Measurements from ENCODE around the gene MRPL24.

Gene MRPL24

DNA sequence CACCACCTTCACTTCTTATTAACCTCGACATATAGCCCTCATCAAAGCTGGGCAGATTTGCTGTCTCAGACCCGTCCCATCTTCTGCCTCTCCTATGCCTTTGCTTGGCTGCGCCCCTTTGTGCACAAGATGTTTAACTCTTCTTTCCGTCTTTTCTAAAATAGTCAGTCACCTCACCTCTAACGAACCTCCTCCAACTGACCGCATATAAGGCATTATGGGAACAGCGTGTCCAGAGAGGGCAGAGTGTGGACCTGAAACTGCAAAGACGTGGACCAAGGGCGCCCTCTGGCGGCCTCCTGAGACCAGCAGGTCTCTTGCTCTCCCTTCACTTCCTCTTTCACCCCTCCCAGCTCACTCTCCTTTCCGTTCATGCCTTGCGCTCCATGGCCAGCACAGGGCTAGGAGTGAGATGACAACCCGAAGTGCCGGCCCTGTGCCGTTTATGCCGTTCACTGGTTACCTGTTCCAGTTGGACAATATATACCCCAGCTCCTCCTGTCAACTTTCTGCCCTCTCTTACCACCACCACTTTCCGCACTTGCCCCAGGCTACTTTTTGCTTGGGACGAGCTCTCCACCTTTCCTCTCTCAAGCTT is 15.1 kb downstream of the MRPL24 start:
- Histone ChIP-seq H3K4me3 (ENCODE audit: low read depth, low read length) (peak overlapping the region; percentile 24), H3K9me3 (ENCODE audit: control insufficient read depth, insufficient read depth, low read depth, low read length) (no peaks in the 10 kb centered on the region), H3K4me1 (ENCODE audit: control insufficient read depth, insufficient read depth, low read length) (peaks cover 7% of the 10 kb centered on the region), H3K36me3 (ENCODE audit: control insufficient read depth in 2 of 2, insufficient read depth in 1 of 2, low read length in 2 of 2) (peaks cover 7 to 60% of the 10 kb centered on the region in 2 experiments; a peak in 2 of 3 replicates), H3K27ac (ENCODE audit: extremely low read depth, low read depth, low read length) (no peak overlapping the region)
- CTCF ChIA-PET = interaction anchor here (0.6 to 10.1 kb wide), 65 partner anchors 10 to 437 kb away, joined by 3 to 526 read pairs (median 6); partner anchors contain the start of genes CRABP2, HAPLN2, HDGF and INSRR
- POLR2A ChIA-PET = interaction anchor here (1.0 to 4.8 kb wide), 12 partner anchors 16 to 169 kb away, joined by 3 to 84 read pairs (median 8); partner anchors contain the start of genes CRABP2, HDGF, MRPL24 and NTRK1
- TF ChIP-seq ZNF660 (tag by site-specific recombination; IDR thresholded peaks at IDR 0.05) = peak; percentile 56; the same call in 1 of the 2 replicates
- peak; percentile 41; the same call in 1 of the 2 replicates for TF ChIP-seq ZXDB (tag by site-specific recombination; IDR thresholded peaks at IDR 0.05)
- TF ChIP-seq ZNF610 (tag by site-specific recombination; IDR thresholded peaks at IDR 0.05; ENCODE audit: borderline replicate concordance) = no peak
- 0 out of 2 replicates have a peak, but pooled peaks have one; percentile 5 for TF ChIP-seq GLIS1 (tag by site-specific recombination; IDR thresholded peaks at IDR 0.05)
- TF ChIP-seq ZNF366 (tag by site-specific recombination; conservative IDR thresholded peaks at IDR 0.05) = peak; percentile 84
- TF ChIP-seq ZNF394 (tag by site-specific recombination; IDR thresholded peaks at IDR 0.05; ENCODE audit: borderline replicate concordance) = peak; percentile 39; the same call in 1 of the 2 replicates
- peak; percentile 66; the same call in 1 of the 2 replicates for TF ChIP-seq ZNF10 (tag by site-specific recombination; IDR thresholded peaks at IDR 0.05)
- 0 out of 2 replicates have a peak, but pooled peaks have one; percentile 34 for TF ChIP-seq ZBTB20 (tag by site-specific recombination; IDR thresholded peaks at IDR 0.05)
- TF ChIP-seq ZNF146 (tag by site-specific recombination; IDR thresholded peaks at IDR 0.05) = no peak
- TF ChIP-seq ZNF792 (tag by site-specific recombination; IDR thresholded peaks at IDR 0.05) = no peak
- TF ChIP-seq ZNF433 (tag by site-specific recombination; IDR thresholded peaks at IDR 0.05; ENCODE audit: low read depth) = no peak
- TF ChIP-seq, protein P1, sequence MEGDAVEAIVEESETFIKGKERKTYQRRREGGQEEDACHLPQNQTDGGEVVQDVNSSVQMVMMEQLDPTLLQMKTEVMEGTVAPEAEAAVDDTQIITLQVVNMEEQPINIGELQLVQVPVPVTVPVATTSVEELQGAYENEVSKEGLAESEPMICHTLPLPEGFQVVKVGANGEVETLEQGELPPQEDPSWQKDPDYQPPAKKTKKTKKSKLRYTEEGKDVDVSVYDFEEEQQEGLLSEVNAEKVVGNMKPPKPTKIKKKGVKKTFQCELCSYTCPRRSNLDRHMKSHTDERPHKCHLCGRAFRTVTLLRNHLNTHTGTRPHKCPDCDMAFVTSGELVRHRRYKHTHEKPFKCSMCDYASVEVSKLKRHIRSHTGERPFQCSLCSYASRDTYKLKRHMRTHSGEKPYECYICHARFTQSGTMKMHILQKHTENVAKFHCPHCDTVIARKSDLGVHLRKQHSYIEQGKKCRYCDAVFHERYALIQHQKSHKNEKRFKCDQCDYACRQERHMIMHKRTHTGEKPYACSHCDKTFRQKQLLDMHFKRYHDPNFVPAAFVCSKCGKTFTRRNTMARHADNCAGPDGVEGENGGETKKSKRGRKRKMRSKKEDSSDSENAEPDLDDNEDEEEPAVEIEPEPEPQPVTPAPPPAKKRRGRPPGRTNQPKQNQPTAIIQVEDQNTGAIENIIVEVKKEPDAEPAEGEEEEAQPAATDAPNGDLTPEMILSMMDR (tag by site-specific recombination; IDR thresholded peaks at IDR 0.05) = peak; percentile 98
- 0 out of 2 replicates have a peak, but pooled peaks have one; percentile 12 for TF ChIP-seq WT1 (tag by site-specific recombination; IDR thresholded peaks at IDR 0.05)
- TF ChIP-seq ZNF670 (tag by site-specific recombination; IDR thresholded peaks at IDR 0.05; ENCODE audit: low read depth) = no peak
- no peak for TF ChIP-seq SALL2 (tag by site-specific recombination; IDR thresholded peaks at IDR 0.05; ENCODE audit: borderline replicate concordance)
- peak; percentile 68 for TF ChIP-seq SP7 (tag by site-specific recombination; IDR thresholded peaks at IDR 0.05)
- peak; percentile 20; the same call in 1 of the 2 replicates for TF ChIP-seq ZNF391 (tag by site-specific recombination; IDR thresholded peaks at IDR 0.05; ENCODE audit: borderline replicate concordance, low read depth)
- TF ChIP-seq ZNF2 (tag by site-specific recombination; IDR thresholded peaks at IDR 0.05) = peak; percentile 62; the same call in 1 of the 2 replicates
- TF ChIP-seq ZNF341 (tag by site-specific recombination; IDR thresholded peaks at IDR 0.05; ENCODE audit: low read depth) = peak; percentile 39
- 0 out of 2 replicates have a peak, but pooled peaks have one; percentile 19 for TF ChIP-seq ZSCAN16 (tag by site-specific recombination; IDR thresholded peaks at IDR 0.05)
- 0 out of 2 replicates have a peak, but pooled peaks have one; percentile 48 for TF ChIP-seq ZNF24 (tag by site-specific recombination; IDR thresholded peaks at IDR 0.05)
- peak; percentile 100 for TF ChIP-seq PRDM1 (tag by site-specific recombination; IDR thresholded peaks at IDR 0.05)
- TF ChIP-seq ZFP3 (tag by site-specific recombination; IDR thresholded peaks at IDR 0.05; ENCODE audit: low read depth) = no peak
- TF ChIP-seq ZNF600 (tag by site-specific recombination; IDR thresholded peaks at IDR 0.05) = peak; percentile 97
- TF ChIP-seq, protein P2, sequence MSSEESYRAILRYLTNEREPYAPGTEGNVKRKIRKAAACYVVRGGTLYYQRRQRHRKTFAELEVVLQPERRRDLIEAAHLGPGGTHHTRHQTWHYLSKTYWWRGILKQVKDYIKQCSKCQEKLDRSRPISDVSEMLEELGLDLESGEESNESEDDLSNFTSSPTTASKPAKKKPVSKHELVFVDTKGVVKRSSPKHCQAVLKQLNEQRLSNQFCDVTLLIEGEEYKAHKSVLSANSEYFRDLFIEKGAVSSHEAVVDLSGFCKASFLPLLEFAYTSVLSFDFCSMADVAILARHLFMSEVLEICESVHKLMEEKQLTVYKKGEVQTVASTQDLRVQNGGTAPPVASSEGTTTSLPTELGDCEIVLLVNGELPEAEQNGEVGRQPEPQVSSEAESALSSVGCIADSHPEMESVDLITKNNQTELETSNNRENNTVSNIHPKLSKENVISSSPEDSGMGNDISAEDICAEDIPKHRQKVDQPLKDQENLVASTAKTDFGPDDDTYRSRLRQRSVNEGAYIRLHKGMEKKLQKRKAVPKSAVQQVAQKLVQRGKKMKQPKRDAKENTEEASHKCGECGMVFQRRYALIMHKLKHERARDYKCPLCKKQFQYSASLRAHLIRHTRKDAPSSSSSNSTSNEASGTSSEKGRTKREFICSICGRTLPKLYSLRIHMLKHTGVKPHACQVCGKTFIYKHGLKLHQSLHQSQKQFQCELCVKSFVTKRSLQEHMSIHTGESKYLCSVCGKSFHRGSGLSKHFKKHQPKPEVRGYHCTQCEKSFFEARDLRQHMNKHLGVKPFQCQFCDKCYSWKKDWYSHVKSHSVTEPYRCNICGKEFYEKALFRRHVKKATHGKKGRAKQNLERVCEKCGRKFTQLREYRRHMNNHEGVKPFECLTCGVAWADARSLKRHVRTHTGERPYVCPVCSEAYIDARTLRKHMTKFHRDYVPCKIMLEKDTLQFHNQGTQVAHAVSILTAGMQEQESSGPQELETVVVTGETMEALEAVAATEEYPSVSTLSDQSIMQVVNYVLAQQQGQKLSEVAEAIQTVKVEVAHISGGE (tag by site-specific recombination; conservative IDR thresholded peaks at IDR 0.05; ENCODE audit: low read depth) = peak; percentile 43; the same call in 1 of the 2 replicates
- no peak for TF ChIP-seq SETDB1 (IDR thresholded peaks at IDR 0.05; ENCODE audit: insufficient read length, low read length)
- TF ChIP-seq, protein P3, sequence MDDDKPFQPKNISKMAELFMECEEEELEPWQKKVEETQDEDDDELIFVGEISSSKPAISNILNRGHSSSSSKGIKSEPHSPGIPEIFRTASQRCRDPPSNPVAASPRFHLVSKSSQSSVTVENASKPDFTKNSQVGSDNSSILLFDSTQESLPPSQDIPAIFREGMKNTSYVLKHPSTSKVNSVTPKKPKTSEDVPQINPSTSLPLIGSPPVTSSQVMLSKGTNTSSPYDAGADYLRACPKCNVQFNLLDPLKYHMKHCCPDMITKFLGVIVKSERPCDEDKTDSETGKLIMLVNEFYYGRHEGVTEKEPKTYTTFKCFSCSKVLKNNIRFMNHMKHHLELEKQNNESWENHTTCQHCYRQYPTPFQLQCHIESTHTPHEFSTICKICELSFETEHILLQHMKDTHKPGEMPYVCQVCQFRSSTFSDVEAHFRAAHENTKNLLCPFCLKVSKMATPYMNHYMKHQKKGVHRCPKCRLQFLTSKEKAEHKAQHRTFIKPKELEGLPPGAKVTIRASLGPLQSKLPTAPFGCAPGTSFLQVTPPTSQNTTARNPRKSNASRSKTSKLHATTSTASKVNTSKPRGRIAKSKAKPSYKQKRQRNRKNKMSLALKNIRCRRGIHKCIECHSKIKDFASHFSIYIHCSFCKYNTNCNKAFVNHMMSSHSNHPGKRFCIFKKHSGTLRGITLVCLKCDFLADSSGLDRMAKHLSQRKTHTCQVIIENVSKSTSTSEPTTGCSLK (tag by site-specific recombination; IDR thresholded peaks at IDR 0.05) = no peak
- no peak for TF ChIP-seq ZNF514 (tag by site-specific recombination; IDR thresholded peaks at IDR 0.05)
- TF ChIP-seq ZBTB21 (tag by site-specific recombination; IDR thresholded peaks at IDR 0.05) = 0 out of 2 replicates have a peak, but pooled peaks have one; percentile 33
- 0 out of 2 replicates have a peak, but pooled peaks have one; percentile 32 for TF ChIP-seq ZNF324 (tag by site-specific recombination; IDR thresholded peaks at IDR 0.05)
- TF ChIP-seq REPIN1 (tag by site-specific recombination; IDR thresholded peaks at IDR 0.05; ENCODE audit: low read depth) = peak; percentile 69; the same call in 1 of the 2 replicates

Data from HEK293 (cell line).